Chondrocyte (in vitro differentiated cells): ENCODE data around the gene PIP5K1B. TPM values are rescaled to one million over a fixed set of nuclear protein-coding genes. Genes with fewer than 3 reads are reported as not detected.

Experiments used
- DNase-seq: peaks from one replicate; pipeline ENCODE4 v3.0.0; 2021; ENCODE audit warnings: mixed read lengths, low spot score
- H3K27ac Mint-ChIP-seq: one replicate; pipeline ENCODE4 v1.8.0; 2021; ENCODE audit warnings: mild to moderate bottlenecking, moderate library complexity, mixed read lengths; ENCODE audit not compliant: unreplicated experiment
- H3K27me3 Mint-ChIP-seq: 2 replicates; pipeline ENCODE4 v1.8.0; 2021; ENCODE audit warnings: low read depth, mixed read lengths
- H3K36me3 Mint-ChIP-seq: 2 replicates; pipeline ENCODE4 v1.8.0; 2021; ENCODE audit warnings: low read depth, mixed read lengths
- H3K4me1 Mint-ChIP-seq: 2 replicates; pipeline ENCODE4 v1.8.0; 2021; ENCODE audit warnings: low read depth, mild to moderate bottlenecking, mixed read lengths
- H3K4me3 Mint-ChIP-seq: one replicate; pipeline ENCODE4 v1.8.0; 2021; ENCODE audit warnings: mild to moderate bottlenecking, moderate library complexity, mixed read lengths; ENCODE audit not compliant: unreplicated experiment
- H3K9me3 Mint-ChIP-seq: 2 replicates; pipeline ENCODE4 v1.8.0; 2021; ENCODE audit warnings: low read depth, mixed read lengths
- CTCF ChIP-seq: fragments of 200-600 bp; sonication (generic); IDR thresholded peaks from 2 replicates; pipeline ENCODE4 v1.5.0; 2021; ENCODE audit warnings: antibody characterized with exemption, mild to moderate bottlenecking, moderate library complexity
- total RNA-seq: library from RNA; stranded (reverse); gene quantifications from 3 replicates; pipeline ENCODE4 v1.2.1, GENCODE V29; 2021

PIP5K1B gene
- total RNA-seq, 1 donor from 2014 or later = not detected

- no peaks in the 10 kb centered on the region for H3K36me3 Mint-ChIP-seq
- DNase-seq = no peak
- H3K9me3 Mint-ChIP-seq = peaks cover 2% of the 10 kb centered on the region
- no peak for TF ChIP-seq CTCF
- no peak overlapping the region for H3K4me3 Mint-ChIP-seq
- peaks cover 9% of the 10 kb centered on the region for H3K4me1 Mint-ChIP-seq
- peaks cover 56% of the 10 kb centered on the region for H3K27me3 Mint-ChIP-seq
- H3K27ac Mint-ChIP-seq = no peak overlapping the region
Measured at GRCh38 chr9:68702493-68702892, 2.5 kb upstream of the PIP5K1B start.

GRCh38 chr9:68703672-68704071, 1.4 kb upstream of the PIP5K1B start:
- Mint-ChIP-seq H3K4me1 (peaks cover 9% of the 10 kb centered on the region), H3K27ac (no peak overlapping the region), H3K27me3 (peaks cover 61% of the 10 kb centered on the region), H3K4me3 (no peak overlapping the region), H3K9me3 (peaks cover 2% of the 10 kb centered on the region), H3K36me3 (no peaks in the 10 kb centered on the region)
- DNase-seq = no peak
- no peak for TF ChIP-seq CTCF

- Mint-ChIP-seq H3K9me3 (peaks cover 2% of the 10 kb centered on the region), H3K36me3 (no peaks in the 10 kb centered on the region), H3K4me1 (peaks cover 9% of the 10 kb centered on the region), H3K27me3 (peaks cover 67% of the 10 kb centered on the region), H3K4me3 (peak overlapping the region; percentile 48), H3K27ac (no peak overlapping the region)
- no peak for DNase-seq
- TF ChIP-seq CTCF = no peak
Measured at GRCh38 chr9:68704498-68704813, 584 bp upstream of the PIP5K1B start.

- Mint-ChIP-seq H3K4me3 (peak overlapping the region; percentile 77), H3K27me3 (peaks cover 73% of the 10 kb centered on the region), H3K27ac (no peak overlapping the region), H3K9me3 (peaks cover 2% of the 10 kb centered on the region), H3K36me3 (no peaks in the 10 kb centered on the region), H3K4me1 (peaks cover 9% of the 10 kb centered on the region)
- DNase-seq = no peak
- TF ChIP-seq CTCF = no peak
Measured at GRCh38 chr9:68705531-68706362, 707 bp downstream of the PIP5K1B start.

- TF ChIP-seq CTCF = no peak
- Mint-ChIP-seq H3K36me3 (no peaks in the 10 kb centered on the region), H3K4me3 (peak overlapping the region; percentile 77), H3K9me3 (peaks cover 2% of the 10 kb centered on the region), H3K27me3 (peaks cover 73% of the 10 kb centered on the region), H3K27ac (no peak overlapping the region), H3K4me1 (peaks cover 9% of the 10 kb centered on the region)
- no peak for DNase-seq
Measured at GRCh38 chr9:68706363-68707201, 1.5 kb downstream of the PIP5K1B start.
